Fibroblast of upper back skin (primary cell): ENCODE measurements around the gene B4GALNT4.
"Not testable (repeated sequence)": the region's sequence is repeated elsewhere in the genome, so short reads cannot be mapped to it uniquely, and the experiment has no call there.

Experiments
- DNase-seq: peaks from one replicate; pipeline ENCODE4 v3.0.0-alpha.2; 2013

The B4GALNT4 gene

DNA sequence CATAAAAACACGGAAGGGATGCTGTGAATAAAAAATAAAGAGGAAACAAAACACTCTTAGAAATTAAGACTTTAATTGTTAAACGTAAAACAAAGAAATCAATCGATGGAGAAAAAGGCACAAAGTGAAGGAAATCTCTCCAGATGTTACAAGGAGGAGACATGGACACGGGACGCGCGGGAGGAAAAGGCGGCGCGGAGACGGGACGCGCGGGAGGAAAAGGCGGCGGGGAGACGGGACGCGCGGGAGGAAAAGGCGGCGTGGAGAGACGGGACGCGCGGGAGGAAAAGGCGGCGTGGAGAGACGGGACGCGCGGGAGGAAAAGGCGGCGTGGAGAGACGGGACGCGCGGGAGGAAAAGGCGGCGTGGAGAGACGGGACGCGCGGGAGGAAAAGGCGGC is 55.5 kb downstream of the B4GALNT4 start:
- not testable (repeated sequence) for DNase-seq

DNA sequence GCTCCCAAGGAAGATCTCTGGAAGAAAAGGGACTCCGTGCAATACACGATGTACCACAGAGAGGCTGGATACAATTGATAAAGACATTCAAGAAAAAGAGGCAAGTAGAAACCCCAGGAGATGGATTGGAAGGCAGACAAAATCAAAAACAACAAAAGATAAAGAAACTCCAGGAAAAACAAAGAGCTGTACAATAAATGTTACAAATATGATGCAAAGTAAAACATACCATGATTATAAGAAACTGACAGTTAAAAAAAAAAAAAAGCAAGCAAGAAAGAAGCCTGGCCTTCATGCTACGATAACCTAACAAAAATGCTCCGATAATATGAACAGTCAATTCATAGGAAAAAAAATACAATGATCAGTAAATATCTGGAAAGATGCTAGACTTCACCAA is 56.0 kb downstream of the B4GALNT4 start:
- no peak for DNase-seq

DNA sequence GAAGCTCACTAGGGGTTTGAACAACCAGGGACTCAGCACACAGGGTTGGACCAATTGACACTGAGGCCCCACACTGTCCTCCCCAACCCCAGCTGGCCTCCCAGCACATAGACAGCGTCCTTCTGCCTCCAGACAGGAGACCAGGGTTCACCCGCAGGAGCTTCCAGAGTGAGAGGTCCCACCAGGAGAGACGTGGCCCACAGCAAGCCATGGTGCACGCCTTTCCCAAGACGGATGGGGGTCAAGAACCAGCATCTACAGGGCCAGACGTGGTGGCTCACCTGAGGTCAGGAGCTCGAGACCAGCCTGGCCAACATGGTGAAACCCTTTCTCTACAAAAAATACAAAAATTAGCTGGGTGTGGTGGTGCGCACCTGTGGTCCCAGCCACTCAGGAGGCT is 57.6 kb downstream of the B4GALNT4 start:
- DNase-seq: no peak

DNA sequence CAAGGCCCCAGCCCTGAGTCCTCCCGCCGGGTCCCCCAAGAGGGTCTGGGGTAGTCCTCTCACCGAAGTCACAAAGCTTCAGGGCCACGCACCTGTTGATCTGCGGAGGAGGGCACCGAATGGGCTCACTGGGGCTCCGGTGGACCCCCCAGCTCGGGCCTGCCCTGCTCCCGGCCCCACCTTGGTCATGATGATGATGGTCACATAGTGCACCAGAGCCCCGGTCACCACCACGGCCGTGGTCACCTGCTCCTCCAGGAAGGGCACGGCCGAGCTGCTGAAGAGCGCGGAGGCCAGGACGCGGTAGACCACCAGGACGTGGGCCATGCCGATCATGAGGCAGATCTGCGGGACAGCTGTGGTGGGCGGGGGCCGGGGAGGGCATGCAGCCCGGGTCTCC is 59.0 kb downstream of the B4GALNT4 start:
- no peak for DNase-seq

DNA sequence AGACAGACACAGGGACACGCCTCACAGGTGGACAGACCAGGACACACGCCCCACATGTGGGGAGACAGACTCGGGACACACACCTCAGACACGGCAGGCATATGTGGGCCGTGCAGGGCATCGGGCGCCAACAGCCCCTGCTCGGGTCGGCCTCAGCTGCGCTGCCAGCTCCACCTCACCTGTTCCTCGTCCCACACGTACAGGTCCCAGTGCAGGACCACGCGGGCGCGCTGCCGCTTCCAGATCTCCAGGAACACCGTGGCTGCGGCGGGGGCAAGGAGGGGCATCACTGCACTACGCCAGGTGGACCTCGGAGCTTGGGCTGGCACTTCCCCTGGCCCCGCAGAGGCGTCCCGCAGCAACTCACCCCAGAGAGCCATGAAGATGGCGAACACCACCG is 60.1 kb downstream of the B4GALNT4 start:
- DNase-seq: no peak

DNA sequence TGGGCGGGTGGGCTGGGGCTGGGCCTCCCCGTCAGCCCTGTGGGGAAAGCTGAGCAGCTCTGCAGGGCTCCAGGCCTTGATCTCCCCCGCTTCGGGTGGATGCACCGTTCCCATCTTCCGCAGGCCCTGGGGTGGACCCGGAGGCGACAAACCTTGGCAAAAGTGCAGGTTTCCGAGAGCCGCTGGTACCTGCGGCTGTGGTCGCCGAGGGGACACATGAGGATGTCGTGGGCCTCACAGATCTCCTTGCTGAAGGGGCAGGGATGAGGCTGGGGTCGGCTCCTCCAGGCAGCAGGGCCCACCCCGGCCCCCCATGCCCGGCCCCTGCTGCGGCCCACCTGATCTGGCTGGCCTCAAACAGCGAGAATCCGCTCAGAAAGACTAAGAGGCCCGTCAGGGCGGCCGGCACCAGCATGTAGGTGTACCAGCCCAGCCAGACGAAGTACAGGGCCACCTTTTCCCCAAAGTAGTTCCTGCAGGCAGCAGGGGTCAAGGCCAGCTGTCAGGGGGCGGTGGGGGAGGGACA is 60.7 kb downstream of the B4GALNT4 start:
- DNase-seq: no peak
